HL-60/S4 treated with phorbol 12-myristate 13-acetate at 8.2 ng/mL for 4 days and 3 days (cell line): ENCODE data around the gene CBR4.
"Not testable (repeated sequence)": the region's sequence is repeated elsewhere in the genome, so short reads cannot be mapped to it uniquely, and the experiment has no call there.

Experiments used
- in situ Hi-C: fragments of 300-500 bp; cut with MboI; formaldehyde crosslinking; loops from 2 replicates; pipeline ENCODE4 v1.15.0; 2022; ENCODE audit warnings: low sequenced_read_pairs

The CBR4 gene

GRCh38 chr4:168998596-168998995 lies 11.5 kb downstream of the CBR4 start:
- in situ Hi-C loops, result no loop called here

DNA sequence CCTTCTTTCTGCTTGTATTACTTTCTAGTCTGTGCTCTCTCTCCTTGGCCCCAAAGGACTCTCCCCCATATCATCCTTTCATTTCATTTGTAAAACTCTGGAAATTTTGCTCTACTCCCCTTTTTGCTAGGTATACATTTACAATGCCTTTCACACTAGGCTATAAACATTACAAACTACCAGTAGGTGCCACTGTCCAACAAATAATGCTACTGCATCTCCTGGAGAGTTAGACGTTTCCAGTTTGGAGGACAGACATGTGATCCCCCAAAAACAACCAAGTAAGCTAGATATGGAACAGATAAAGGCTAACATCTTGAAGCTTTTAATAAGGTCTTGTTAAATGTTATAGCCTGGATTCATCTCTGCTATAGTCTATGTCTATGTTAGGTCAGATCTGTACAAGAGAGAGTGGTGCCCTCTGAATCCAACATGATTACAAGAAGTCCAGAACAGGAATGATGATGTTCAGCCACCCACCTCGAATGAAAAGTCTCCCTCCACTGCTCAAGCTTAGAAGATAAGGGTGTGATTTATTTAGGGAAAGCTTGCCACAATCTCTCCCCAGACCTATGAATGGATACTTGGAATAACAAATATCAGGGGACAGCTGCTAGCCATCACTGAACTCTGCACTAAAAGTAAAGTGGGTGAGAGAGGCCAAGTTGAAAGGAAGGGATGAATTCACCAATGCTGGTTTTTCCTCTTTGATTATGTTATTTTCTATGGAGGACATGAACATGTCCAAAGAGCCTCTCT lies 14.3 kb downstream of the CBR4 start:
- in situ Hi-C loops, result no loop called here

GRCh38 chr4:168994958-168995357 lies 15.1 kb downstream of the CBR4 start:
- in situ Hi-C loops, result no loop called here

DNA sequence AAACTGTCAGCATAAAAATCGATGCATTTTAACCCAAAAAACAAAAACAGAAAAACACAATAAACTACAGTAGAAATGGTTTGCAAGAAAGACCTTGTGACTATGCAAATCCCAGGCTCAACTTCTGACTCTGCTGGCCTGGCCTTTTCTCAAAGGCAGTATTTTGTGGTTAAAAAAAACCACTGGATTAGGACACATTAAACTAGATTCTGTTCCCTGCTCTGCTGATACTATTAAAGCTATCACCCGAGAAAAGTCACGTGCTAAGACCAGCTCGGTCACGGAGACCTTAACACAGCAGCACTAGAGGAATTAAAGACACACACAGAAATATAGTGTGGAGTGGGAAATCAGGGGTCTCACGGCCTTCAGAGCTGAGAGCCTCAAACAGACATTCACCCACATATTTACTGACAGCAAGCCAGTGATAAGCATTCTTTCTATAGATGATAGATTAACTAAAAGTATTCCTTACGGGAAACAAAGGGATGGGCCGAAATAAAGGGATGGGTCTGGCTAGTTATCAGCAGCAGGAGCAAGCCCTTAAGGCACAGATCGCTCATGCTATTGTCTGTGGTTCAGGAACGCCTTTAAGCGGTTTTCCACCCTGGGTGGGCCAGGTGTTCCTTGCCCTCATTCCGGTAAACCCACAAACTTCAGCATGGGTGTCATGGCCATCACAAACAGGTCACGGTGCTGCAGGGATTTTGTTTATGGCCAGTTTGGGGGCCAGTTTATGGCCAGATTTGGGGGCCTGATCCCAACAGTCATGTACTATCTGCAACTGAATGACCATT lies 16.1 kb downstream of the CBR4 start:
- in situ Hi-C loops, result no loop called here

DNA sequence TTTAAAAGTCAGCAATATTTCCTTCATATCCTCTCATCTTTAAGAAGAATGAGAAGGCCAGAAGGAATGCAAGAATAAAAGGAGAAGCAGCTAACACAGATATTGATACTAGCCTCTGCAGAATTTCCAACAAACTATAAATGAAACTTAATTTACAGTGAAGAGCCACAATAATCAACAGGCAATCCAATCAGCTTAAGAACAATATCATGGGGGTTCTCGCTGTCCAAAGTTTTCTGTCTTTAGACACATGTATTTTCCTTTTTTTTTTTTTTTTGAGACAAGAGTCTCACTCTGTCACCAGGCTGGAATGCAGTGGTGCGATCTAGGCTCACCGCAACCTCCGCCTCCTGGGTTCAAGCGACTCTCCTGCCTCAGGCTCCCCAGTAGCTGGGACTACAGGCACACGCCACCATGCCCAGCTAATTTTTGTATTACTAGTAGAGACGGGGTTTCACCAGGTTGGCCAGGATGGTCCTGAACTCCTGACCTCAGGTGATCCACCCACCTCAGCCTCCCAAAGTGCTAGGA lies 17.0 kb downstream of the CBR4 start:
- in situ Hi-C loops, result not testable (repeated sequence)

GRCh38 chr4:168981942-168982341 lies 28.1 kb downstream of the CBR4 start:
- in situ Hi-C loops, result no loop called here

- in situ Hi-C loops, result no loop called here
Observed at GRCh38 chr4:168981460-168981859, 28.6 kb downstream of the CBR4 start.

DNA sequence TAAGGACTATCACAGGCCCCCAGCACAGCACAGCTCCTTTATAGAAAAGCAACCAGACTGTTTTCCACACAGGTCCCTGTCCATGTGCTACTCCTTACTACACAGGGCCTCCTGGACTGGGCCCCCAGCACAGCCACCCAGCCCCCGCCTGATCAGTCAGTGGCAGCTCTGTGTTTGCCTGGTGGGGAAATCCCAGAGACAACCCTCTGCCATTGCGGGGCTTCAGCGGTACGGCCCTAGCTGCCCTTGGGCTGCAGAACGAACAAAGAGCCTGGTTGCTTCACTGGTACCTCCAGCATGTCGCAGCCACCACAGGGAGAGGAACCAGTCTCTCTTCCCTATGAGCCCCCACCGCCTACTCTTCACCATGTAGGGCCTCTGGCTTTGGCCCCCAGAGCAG lies 30.7 kb downstream of the CBR4 start:
- in situ Hi-C loops, result no loop called here

DNA sequence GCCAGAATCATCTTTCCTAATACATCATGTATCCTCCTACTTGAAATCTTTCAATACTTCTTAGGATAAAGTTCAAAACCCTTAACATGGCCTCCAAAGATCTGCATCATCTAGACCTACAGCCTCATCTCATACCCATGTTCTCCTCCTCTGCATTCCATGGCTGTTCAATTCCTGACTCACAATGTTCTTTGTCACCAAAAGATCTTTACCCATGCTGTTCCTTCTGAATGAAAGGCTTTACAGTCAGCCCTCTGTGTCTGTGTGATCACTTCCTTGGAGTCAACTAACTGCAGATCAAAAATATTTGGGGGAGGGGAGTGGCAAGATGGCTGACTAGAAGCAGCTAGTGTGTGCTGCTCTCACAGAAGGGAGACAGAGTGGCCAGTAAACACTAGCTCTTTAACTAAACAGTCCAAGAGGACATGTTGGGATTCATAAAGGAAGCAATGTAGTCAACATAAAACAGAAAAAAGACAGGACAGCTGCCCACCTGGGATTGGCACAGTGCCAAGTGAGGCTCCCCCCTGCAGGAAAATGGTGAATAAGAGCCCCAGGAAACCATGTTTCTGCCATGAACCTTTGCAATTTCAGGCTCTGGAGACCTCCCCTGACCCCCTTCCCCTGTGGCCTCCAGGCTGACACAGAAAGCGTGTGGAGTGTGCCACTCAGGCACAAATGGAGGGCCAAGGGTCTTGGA lies 31.9 kb downstream of the CBR4 start:
- in situ Hi-C loops, result no loop called here

GRCh38 chr4:168972596-168972995 lies 37.5 kb downstream of the CBR4 start:
- in situ Hi-C loops, result no loop called here

- in situ Hi-C loops, result no loop called here
Observed at GRCh38 chr4:168960716-168961115, 49.3 kb downstream of the CBR4 start.

DNA sequence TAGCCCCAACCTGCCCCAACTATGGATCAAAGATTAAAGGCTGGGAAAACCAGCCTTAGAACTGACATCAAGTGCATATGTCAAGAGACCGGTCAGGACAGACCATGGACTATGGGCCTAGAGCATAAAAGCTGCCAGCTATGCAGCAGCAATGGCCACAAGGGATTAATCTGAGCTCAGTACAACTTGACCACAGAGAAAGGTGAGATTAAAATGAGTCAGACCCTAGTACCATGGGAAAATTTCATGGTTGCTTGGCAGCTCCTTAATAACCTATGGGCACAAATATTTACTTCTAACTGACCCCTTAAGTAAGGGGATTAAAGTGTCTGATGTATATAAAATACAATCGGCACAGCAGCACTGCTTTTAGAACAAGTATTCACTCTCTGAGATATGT lies 54.4 kb downstream of the CBR4 start:
- in situ Hi-C loops, result no loop called here

DNA sequence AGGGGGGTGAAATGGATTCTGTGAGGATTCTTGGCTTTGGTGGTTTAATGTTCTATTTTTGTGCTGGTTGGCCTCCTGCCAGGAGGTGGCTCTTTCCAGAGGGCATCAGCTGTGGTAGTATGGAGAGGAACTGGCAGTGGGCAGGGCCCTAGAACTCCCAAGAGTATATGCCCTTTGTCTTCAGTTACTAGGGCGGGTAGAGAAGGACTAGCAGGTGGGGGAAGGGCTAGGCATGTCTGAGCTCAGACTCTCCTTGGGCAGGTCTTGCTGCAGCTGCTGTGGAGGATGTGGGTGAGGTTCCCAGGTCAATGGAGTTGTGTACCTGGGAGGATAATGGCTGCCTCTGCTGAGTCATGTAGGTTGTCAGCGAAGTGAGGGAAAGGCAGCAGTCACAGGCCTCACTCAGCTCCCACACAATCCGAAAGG lies 57.2 kb downstream of the CBR4 start:
- in situ Hi-C loops, result not testable (repeated sequence)

DNA sequence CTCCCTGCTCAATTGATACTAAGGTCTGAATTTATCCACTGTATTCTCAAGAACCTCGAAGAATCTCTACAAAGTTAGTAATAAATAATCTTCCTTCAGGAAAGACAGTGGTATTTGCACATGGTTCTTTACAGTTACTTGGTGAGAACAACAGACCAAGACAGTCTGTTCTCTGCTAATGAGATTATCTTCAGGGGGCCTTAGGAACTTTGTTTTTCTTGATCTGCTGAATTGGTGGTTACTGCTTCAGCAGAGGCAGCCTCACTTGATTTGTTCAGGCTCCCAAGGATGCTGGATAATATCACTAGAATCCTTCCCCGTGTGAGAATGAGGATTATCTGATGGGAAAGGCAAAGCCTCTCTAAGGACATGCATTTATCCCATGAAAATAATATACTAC lies 64.8 kb downstream of the CBR4 start:
- in situ Hi-C loops, result no loop called here

DNA sequence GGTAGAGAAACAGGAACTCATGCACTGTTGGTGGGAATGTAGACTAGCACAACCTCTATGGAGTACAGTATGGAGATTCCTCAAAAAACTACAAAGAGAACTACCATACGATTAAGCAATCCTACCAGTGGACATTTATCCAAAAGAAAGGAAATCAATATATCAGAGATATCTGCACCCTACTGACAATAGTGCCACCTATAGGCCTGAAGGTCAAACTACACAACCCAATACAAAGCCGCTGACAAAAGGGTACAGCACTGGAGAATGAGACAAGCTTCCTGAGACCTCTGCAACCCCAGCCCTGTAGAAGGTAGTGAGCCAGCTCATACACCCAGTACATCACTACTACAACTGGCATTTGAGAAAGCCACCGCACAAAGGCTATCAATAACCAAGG lies 67.1 kb downstream of the CBR4 start:
- in situ Hi-C loops, result no loop called here
